GM18505 (cell line): ENCODE results near the gene CCDC66.

Experiments
- ATAC-seq: cut with Tn5 transposase; IDR thresholded peaks from one replicate; pipeline ENCODE4 v1.9.1; 2021; ENCODE audit not compliant: unreplicated experiment
- POLR2A ChIP-seq: IDR thresholded peaks from 4 replicates; pipeline ENCODE4 v1.6.1; 2011; ENCODE audit warnings: borderline replicate concordance; ENCODE audit not compliant: insufficient read depth, insufficient read length; ENCODE audit errors: extremely low read depth

CCDC66 gene

GRCh38 chr3:56633181-56633580 is 76.2 kb downstream of the CCDC66 start:
- no peak for TF ChIP-seq POLR2A
- ATAC-seq: no peak

- TF ChIP-seq POLR2A: no peak
- ATAC-seq: no peak
Observed at GRCh38 chr3:56633602-56634535, 76.9 kb downstream of the CCDC66 start.

GRCh38 chr3:56645407-56645806 is 88.4 kb downstream of the CCDC66 start:
- TF ChIP-seq POLR2A: no peak
- ATAC-seq: no peak

- TF ChIP-seq POLR2A: no peak
- ATAC-seq: no peak
Observed at GRCh38 chr3:56654460-56654859, 97.5 kb downstream of the CCDC66 start.

- no peak for ATAC-seq
Observed at GRCh38 chr3:56655709-56656108, 98.7 kb downstream of the CCDC66 start.

GRCh38 chr3:56664823-56665222 is 107.8 kb downstream of the CCDC66 start:
- no peak for TF ChIP-seq POLR2A
- ATAC-seq: no peak

More at GRCh38 chr3:56655709-56656108, 98.7 kb downstream of the CCDC66 start:
- no peak for TF ChIP-seq POLR2A

- no peak for TF ChIP-seq POLR2A
- no peak for ATAC-seq
Observed at GRCh38 chr3:56667973-56668579, 111.1 kb downstream of the CCDC66 start.
